GM12874 (cell line): ENCODE data around the gene NQO2.

Experiments used
- TF ChIP-seq, protein P1 (sequence below): IDR thresholded peaks from 2 replicates; pipeline ENCODE4 v1.5.1; 2011; ENCODE audit warnings: low read depth, mild to moderate bottlenecking, control low read depth, low read length, moderate library complexity; ENCODE audit not compliant: insufficient read depth

NQO2 gene, protein sequence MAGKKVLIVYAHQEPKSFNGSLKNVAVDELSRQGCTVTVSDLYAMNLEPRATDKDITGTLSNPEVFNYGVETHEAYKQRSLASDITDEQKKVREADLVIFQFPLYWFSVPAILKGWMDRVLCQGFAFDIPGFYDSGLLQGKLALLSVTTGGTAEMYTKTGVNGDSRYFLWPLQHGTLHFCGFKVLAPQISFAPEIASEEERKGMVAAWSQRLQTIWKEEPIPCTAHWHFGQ

DNA sequence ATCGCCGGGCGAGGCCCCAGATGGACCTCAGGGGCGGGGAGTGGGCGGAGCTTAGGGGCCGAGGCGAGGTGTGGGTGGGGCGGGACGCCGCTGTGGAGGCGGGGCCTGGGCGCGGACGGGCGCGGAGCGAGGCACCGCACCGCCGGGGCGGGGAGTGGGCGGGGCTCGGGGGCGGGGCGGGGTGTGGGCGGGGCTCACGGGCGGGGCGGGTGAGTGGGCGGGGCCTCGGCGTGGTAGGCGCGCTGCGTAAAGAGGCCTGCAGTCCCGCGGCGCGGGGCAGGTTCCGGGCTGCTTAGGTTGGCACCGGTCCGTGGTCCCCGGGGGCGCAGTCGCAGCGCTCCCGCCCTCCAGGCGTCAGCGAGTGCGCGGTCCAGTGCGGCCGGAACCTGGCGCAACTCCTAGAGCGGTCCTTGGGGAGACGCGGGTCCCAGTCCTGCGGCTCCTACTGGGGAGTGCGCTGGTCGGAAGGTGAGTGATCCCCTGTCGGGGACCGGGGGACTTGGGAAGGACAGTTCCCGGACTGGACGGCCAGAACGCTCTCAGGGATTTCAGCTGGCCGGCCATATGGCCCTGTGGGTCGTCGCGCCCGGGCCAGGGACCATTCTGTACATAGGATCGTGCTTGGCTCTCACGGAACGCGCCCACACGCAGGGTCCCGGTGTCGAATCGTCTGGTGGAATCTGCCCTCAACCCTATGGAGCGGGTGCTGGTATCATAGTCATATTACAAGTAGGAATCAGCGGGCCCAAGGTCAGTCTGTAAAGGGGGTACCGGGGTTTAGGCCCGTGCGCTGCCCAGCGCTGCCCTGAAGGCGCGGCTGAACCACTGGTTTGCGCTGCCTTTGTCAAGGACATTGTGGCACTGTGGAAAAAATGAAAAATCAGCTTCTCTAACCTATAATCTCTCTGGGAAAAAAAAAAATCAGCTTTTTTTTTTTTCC lies at the start of gene NQO2:
Gene NQO2 (plus strand): TSS at position 277 of the 940 bp plus-strand sequence. CDS start 6,659 bp downstream, outside the sequence.
- TF ChIP-seq, protein P1, sequence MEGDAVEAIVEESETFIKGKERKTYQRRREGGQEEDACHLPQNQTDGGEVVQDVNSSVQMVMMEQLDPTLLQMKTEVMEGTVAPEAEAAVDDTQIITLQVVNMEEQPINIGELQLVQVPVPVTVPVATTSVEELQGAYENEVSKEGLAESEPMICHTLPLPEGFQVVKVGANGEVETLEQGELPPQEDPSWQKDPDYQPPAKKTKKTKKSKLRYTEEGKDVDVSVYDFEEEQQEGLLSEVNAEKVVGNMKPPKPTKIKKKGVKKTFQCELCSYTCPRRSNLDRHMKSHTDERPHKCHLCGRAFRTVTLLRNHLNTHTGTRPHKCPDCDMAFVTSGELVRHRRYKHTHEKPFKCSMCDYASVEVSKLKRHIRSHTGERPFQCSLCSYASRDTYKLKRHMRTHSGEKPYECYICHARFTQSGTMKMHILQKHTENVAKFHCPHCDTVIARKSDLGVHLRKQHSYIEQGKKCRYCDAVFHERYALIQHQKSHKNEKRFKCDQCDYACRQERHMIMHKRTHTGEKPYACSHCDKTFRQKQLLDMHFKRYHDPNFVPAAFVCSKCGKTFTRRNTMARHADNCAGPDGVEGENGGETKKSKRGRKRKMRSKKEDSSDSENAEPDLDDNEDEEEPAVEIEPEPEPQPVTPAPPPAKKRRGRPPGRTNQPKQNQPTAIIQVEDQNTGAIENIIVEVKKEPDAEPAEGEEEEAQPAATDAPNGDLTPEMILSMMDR, result 0 out of 2 replicates have a peak, but pooled peaks have one; percentile 10

DNA sequence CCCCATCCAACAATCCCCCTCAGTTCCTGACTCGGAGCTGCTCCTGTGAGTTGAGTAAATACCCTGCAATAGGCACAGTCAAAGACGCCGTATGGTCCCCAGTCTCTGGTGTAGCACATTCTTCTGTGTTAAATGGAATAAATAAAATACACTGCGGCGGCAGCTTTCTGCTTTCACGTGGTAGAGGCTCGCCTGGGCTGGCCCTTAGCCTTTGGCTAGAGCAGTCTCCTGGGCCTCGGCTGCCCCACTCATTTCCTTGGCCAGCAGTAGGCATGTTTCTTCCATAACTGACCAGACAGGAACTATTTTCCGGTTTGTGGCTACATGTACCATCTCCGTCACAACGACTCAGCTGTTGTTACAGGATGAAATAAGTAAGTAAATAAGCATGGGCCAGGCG lies 49.0 kb upstream of the NQO2 start:
- TF ChIP-seq, protein P1, result no peak

- TF ChIP-seq, protein P1, result no peak
Observed at GRCh38 chr6:2951728-2952127, 48.0 kb upstream of the NQO2 start.

DNA sequence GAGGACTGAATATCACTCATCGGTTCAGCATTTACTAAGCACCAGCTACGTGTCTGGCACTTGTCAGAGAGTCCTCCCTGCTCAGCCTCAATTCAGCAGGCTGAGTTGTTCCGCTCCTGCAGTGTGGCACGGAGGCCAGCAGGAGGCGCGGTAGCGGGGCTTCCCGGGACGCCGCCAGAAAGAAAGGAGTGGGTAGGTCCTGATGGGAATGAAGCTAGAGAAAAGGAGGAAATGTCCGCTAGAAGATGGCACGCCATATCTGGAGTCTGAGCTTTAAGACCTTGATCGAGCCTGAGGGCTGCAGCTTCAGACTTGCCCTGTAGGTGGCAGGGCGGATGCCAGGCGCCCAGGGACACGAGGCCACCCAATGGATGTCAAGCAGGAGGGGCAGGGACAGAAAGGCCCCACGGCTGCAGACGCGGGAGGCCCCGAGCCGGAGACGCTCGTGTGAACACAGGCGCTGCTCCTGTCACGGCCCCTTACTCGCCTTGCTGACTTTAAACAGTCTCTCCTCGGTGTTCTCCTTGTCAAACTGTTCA lies 47.1 kb upstream of the NQO2 start:
- TF ChIP-seq, protein P1, result peak; percentile 72

DNA sequence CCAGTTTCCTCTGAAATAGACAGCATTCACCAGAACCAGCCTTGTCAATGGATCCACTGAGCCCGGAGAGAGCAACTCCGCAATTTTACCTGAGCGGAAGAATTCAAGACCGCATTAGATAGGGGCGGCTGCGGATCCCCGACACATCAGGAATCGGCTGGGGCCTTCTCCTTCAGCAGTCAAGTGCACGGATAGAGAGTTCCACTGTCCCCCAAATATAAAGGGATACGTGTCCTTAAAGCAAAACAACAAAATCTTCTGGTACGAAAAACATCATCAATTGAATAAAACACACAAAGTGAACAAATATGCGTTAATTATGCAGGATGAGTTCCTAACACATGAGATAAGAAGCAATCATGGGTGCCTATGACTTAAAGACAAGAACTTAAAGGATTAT lies 46.6 kb upstream of the NQO2 start:
- TF ChIP-seq, protein P1, result no peak

- TF ChIP-seq, protein P1, result no peak
Observed at GRCh38 chr6:2956930-2957685, 42.6 kb upstream of the NQO2 start.
